Measurements from ENCODE around the gene FAM168A. TPM values are rescaled to one million over a fixed set of nuclear protein-coding genes. Genes with fewer than 3 reads are reported as not detected.
A peak's percentile ranks its signal among the peaks of the same experiment; 100 is the strongest.

The FAM168A gene
- total and polyA plus RNA-seq, 9 of the 15 experiments (the other 6 are each of a cell fraction or from before 2014, with no cell fraction given) = 0.44 to 7.2 (median 2.9) TPM

DNA sequence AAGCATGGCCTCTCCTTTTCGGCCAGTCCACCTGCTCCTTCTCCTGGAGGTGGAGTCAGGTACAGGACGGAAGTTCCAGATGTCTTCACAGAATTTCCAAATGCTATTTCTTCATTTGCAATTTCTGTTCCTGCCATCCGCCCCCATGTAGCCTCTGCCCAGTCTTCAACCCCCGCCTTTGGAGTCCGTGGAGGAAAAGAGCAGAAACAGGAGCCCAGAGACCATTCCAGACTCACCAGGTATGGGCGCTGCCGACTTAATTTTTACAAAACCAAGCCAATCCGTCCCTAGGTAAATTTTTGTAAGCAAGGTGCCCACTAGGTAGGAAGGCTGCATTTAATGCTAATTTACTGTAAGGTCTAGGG is 192.8 kb downstream of the FAM168A start:
- ChIA-PET POLR2A (interaction anchor here (1.0 kb wide), 1 partner anchor 21 kb away, joined by 3 read pairs; no protein-coding TSS in a partner anchor), CTCF (ENCODE audit: low intra/inter-chr PET ratio) (interaction anchor here (0.9 to 3.6 kb wide), 2 partner anchors 256 to 526 kb away, joined by 3 to 37 read pairs; no protein-coding TSS in a partner anchor)
- H2AFZ ChIP-seq (ENCODE audit: low read depth, low read length) = no peak overlapping the region
- TF ChIP-seq ZNF507 (tag; conservative IDR thresholded peaks at IDR 0.05) (no peak), CREM (IDR thresholded peaks at IDR 0.05; ENCODE audit: low read depth) (no peak), RAD21 (CRISPR knock-in tag; conservative IDR thresholded peaks at IDR 0.05 in 1 of 2, IDR thresholded peaks at IDR 0.05 in 1 of 2) (no peak), MEF2A (IDR thresholded peaks at IDR 0.05; ENCODE audit: control insufficient read depth, low read depth, low read length) (no peak), ZNF12 (CRISPR knock-in tag; IDR thresholded peaks at IDR 0.05) (no peak), TCFL5 (CRISPR knock-in tag; conservative IDR thresholded peaks at IDR 0.05) (no peak), ZFP1 (CRISPR knock-in tag; IDR thresholded peaks at IDR 0.05) (no peak), ADNP (tag; IDR thresholded peaks at IDR 0.05) (no peak), NR2C1 (IDR thresholded peaks at IDR 0.05) (no peak), NR2C1 (tag; IDR thresholded peaks at IDR 0.05) (no peak), FOXA3 (CRISPR knock-in tag; conservative IDR thresholded peaks at IDR 0.05 in 1 of 2, IDR thresholded peaks at IDR 0.05 in 1 of 2) (no peak), TAL1 (IDR thresholded peaks at IDR 0.05) (no peak)
- TF ChIP-seq, protein P1, sequence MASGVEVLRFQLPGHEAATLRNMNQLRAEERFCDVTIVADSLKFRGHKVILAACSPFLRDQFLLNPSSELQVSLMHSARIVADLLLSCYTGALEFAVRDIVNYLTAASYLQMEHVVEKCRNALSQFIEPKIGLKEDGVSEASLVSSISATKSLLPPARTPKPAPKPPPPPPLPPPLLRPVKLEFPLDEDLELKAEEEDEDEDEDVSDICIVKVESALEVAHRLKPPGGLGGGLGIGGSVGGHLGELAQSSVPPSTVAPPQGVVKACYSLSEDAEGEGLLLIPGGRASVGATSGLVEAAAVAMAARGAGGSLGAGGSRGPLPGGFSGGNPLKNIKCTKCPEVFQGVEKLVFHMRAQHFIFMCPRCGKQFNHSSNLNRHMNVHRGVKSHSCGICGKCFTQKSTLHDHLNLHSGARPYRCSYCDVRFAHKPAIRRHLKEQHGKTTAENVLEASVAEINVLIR (CRISPR knock-in tag; IDR thresholded peaks at IDR 0.05) = no peak
- TF ChIP-seq, protein P2, sequence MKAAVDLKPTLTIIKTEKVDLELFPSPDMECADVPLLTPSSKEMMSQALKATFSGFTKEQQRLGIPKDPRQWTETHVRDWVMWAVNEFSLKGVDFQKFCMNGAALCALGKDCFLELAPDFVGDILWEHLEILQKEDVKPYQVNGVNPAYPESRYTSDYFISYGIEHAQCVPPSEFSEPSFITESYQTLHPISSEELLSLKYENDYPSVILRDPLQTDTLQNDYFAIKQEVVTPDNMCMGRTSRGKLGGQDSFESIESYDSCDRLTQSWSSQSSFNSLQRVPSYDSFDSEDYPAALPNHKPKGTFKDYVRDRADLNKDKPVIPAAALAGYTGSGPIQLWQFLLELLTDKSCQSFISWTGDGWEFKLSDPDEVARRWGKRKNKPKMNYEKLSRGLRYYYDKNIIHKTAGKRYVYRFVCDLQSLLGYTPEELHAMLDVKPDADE (conservative IDR thresholded peaks at IDR 0.05; ENCODE audit: control insufficient read depth, low read depth, low read length) = no peak
- TF ChIP-seq, protein P3, sequence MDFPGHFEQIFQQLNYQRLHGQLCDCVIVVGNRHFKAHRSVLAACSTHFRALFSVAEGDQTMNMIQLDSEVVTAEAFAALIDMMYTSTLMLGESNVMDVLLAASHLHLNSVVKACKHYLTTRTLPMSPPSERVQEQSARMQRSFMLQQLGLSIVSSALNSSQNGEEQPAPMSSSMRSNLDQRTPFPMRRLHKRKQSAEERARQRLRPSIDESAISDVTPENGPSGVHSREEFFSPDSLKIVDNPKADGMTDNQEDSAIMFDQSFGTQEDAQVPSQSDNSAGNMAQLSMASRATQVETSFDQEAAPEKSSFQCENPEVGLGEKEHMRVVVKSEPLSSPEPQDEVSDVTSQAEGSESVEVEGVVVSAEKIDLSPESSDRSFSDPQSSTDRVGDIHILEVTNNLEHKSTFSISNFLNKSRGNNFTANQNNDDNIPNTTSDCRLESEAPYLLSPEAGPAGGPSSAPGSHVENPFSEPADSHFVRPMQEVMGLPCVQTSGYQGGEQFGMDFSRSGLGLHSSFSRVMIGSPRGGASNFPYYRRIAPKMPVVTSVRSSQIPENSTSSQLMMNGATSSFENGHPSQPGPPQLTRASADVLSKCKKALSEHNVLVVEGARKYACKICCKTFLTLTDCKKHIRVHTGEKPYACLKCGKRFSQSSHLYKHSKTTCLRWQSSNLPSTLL (IDR thresholded peaks at IDR 0.05) = no peak
- in situ Hi-C loops (cut with MboI) (no loop called here), intact Hi-C loops (cut with micrococcal nuclease) (no loop called here)
- no peaks in the 10 kb centered on the region for H3K9me1 ChIP-seq (ENCODE audit: control insufficient read depth, insufficient read depth, low read length)
- H3K4me1 ChIP-seq (replicated peaks in 1 of 2; ENCODE audit: control insufficient read depth in 2 of 2, insufficient read depth in 2 of 2, low read length in 2 of 2) = peaks cover 0 to 4% of the 10 kb centered on the region in 2 experiments; a peak in 1 of 5 replicates
- H3K27me3 ChIP-seq (ENCODE audit: control insufficient read depth in 2 of 2, insufficient read depth in 2 of 2, low read length in 2 of 2) = no peaks in the 10 kb centered on the region
- no peaks in the 10 kb centered on the region for H3K36me3 ChIP-seq (ENCODE audit: control insufficient read depth, insufficient read depth, low read length)
- no peak overlapping the region for H3K4me3 ChIP-seq
- BruUV-seq (replicated peaks) = no TSS peak
- H3K79me2 ChIP-seq (ENCODE audit: control insufficient read depth, insufficient read depth, low read length) = no peaks in the 10 kb centered on the region
- FAIRE-seq = no peak
- WGBS (ENCODE audit: insufficient coverage, low coverage, missing lambda C conversion rate) = 66% methylated on average over 8 of the region's 8 CpGs
- no peaks in the 10 kb centered on the region for H3K9me3 ChIP-seq (replicated peaks; ENCODE audit: control insufficient read depth, insufficient read depth, low read depth, low read length)
- H3K27ac ChIP-seq (ENCODE audit: extremely low read depth, low read depth, low read length) = no peak overlapping the region
- no peaks in the 10 kb centered on the region; the same call in 1 of the 2 replicates for H4K20me1 ChIP-seq (replicated peaks; ENCODE audit: control insufficient read depth, insufficient read depth, low read length)
- peak overlapping the region in 1 of 2 experiments; percentile 48; a peak in 1 of 4 replicates for H3K9ac ChIP-seq (ENCODE audit: insufficient read depth in 1 of 2, low read depth in 2 of 2, low read length in 2 of 2)
- DNase-seq (ENCODE audit: extremely low read depth in 1 of 4, low spot score in 3 of 4) = no peak
- ATAC-seq = no peak
- no peak overlapping the region for H3K4me2 ChIP-seq (ENCODE audit: insufficient read depth, low read length)
